Sigmoid colon (tissue), 4 donors: ENCODE results near the gene NKX1-1.

Experiments
- CTCF ChIP-seq, 4 experiments: fragments of 450-650 bp in 3 of 4; fragments of 200-600 bp in 1 of 4; IDR thresholded peaks; one replicate each; pipeline ENCODE4 v1.5.1; 2016 to 2019; ENCODE audit warnings: antibody characterized with exemption in 4 of 4, mild to moderate bottlenecking in 3 of 4, moderate library complexity in 2 of 4
- POLR2A ChIP-seq, 2 donors: fragments of 450-650 bp; IDR thresholded peaks; one replicate each; pipeline ENCODE4 v1.6.1; 2016; ENCODE audit warnings: antibody characterized with exemption in 2 of 2, mild to moderate bottlenecking in 2 of 2, moderate library complexity in 2 of 2
- POLR2AphosphoS5 ChIP-seq, 4 donors: sonication (generic); formaldehyde crosslinking; IDR thresholded peaks; one replicate each; pipeline ENCODE4 v1.6.1; 2017; ENCODE audit warnings: antibody characterized with exemption in 4 of 4

GRCh38 chr4:1409491-1410425 lies 3.5 kb upstream of the NKX1-1 start:
- TF ChIP-seq POLR2A (IDR thresholded peaks at IDR 0.05) (no peak), CTCF (IDR thresholded peaks at IDR 0.05) (no peak), POLR2AphosphoS5 (IDR thresholded peaks at IDR 0.05) (no peak)
